Measurements from ENCODE around the gene FAN1. TPM values are rescaled to one million over a fixed set of nuclear protein-coding genes. Genes with fewer than 3 reads are reported as not detected.

FAN1 gene
- total and polyA plus RNA-seq, 7 experiments from 2014 or later, result 9.6 to 29.5 (median 25.6) TPM

DNA sequence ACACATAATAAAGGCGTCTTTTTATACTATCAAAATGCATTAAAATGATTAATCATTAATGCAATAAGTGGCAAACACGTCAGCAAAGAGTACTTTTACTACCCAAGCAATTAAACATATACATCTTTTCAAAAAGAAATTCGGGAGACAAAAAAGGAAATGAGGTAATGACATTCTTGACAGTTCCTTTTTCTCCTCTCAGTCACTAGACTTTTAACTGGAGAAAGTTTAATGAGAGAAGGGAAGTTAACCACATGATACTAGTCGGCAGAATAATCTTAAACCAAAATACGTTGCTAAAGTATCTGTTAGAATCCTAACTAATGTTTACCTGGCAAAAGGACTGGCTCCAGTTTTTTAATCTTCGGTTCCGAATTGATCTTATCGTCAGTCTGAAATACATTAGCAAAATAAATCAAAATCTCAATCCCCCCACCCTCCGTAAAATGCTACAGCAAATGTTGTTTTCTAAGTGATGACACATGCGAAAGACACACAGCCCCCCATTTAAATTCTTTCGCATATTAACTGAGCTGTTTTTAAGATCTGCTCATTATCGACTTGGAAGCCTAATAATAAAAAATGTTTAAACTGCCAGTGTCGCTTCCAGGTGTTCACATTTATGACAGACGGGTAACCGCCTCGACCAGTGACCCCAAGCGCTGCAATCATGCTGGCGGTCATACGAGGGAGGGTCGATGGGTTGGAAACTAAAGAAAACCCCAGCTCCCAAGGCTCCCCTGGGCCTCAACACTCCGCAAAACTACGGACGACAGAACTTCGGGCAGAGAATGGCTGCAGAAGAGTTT, 86.9 kb downstream of the FAN1 start:
- ATAC-seq, result no peak
- intact Hi-C loops (cut with micrococcal nuclease), result loop anchor here (1.0 to 10.0 kb wide), 14 partner anchors 14 to 880 kb away; partner anchors contain the start of genes FAN1 (in 1 of the 2), KLF13 (in 1 of the 2) and OTUD7A (in 1 of the 2)
- Histone ChIP-seq H3K4me1 (ENCODE audit: control insufficient read depth in 2 of 2, insufficient read depth in 2 of 2, low read length in 2 of 2) (peaks cover 27 to 28% of the 10 kb centered on the region in 2 donors), H3K27me3 (ENCODE audit: control insufficient read depth in 2 of 2, insufficient read depth in 2 of 2, low read length in 2 of 2) (no peaks in the 10 kb centered on the region), H3K9me3 (ENCODE audit: control insufficient read depth in 2 of 3, low read length in 3 of 3) (no peaks in the 10 kb centered on the region), H3K27ac (ENCODE audit: low read depth, low read length) (peak overlapping the region; percentile 89), H3K36me3 (ENCODE audit: control insufficient read depth in 2 of 3, insufficient read depth in 3 of 3, low read length in 3 of 3) (peaks cover 0 to 11% (median 0%) of the 10 kb centered on the region in 3 experiments), H3K4me3 (ENCODE audit: low read length) (peak overlapping the region; percentile 96)
- ChIA-PET CTCF (no interaction called here), POLR2A (interaction anchor here (0.6 to 3.0 kb wide), 7 partner anchors 9 to 494 kb away, joined by 3 to 21 read pairs (median 4); no protein-coding TSS in a partner anchor)
- H3K4me3 Mint-ChIP-seq, result peak overlapping the region; percentile 91 to 97 (median 95)
- peaks cover 0 to 8% (median 0%) of the 10 kb centered on the region in 11 donors for H3K9me3 Mint-ChIP-seq
- H3K27me3 Mint-ChIP-seq, result peaks cover 0 to 6% (median 0%) of the 10 kb centered on the region in 5 donors
- H3K27ac Mint-ChIP-seq, result peak overlapping the region; percentile 90 to 98 (median 93)
- no peak for DNase-seq
- H3K36me3 Mint-ChIP-seq, result peaks cover 0 to 12% (median 3%) of the 10 kb centered on the region in 5 donors
- H3K4me1 Mint-ChIP-seq, result peaks cover 23 to 53% (median 41%) of the 10 kb centered on the region in 7 donors

- CTCF ChIA-PET, result interaction anchor here (0.6 kb wide), 1 partner anchor 23 kb away, joined by 3 read pairs; no protein-coding TSS in a partner anchor
Observed at GRCh38 chr15:30991255-30992235, 87.8 kb downstream of the FAN1 start, which contains the start of gene MTMR10. TSS of gene MTMR10 (minus strand) at chr15:30991628. CDS start at chr15:30991506, 122 bp downstream.

DNA sequence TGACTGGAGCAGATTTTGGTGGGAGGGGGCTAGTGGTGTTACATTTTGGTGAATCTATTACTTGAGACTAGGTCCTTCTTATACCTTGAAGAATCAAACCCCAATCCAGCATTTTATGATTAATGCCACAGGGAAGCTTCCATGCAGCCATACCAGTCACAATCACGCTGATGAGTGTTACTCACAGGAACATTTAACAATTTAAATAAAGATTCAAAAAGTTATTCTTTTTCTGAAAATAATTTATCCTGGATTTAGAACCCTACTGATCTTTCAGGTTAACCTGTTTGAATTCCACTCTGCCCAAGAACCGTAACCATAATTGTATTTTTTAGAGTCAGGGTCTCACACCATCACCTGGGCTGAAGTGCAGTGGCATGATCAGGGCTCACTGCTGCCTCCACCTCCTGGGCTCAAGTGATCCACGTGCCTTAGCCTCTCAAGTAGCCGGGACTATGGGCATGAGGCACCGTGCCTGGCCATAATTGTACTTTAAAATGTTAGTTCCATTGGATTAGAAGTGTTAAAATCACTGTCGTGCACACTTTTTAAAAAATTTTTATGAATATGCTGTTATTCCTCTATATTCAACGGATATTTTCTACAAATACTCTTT, 88.6 kb downstream of the FAN1 start:
- H3K4me1 Mint-ChIP-seq, result peaks cover 22 to 40% (median 31%) of the 10 kb centered on the region in 7 donors
- H3K9me3 Mint-ChIP-seq, result peaks cover 0 to 8% (median under 1%) of the 10 kb centered on the region in 11 donors
- DNase-seq (no peak), ATAC-seq (no peak)
- Histone ChIP-seq H3K36me3 (ENCODE audit: control insufficient read depth in 2 of 3, insufficient read depth in 3 of 3, low read length in 3 of 3) (peaks cover 0 to 6% (median 0%) of the 10 kb centered on the region in 3 experiments), H3K27ac (ENCODE audit: low read depth, low read length) (peak overlapping the region; percentile 89), H3K4me1 (ENCODE audit: control insufficient read depth in 2 of 2, insufficient read depth in 2 of 2, low read length in 2 of 2) (peaks cover 20 to 27% of the 10 kb centered on the region in 2 donors), H3K9me3 (ENCODE audit: control insufficient read depth in 2 of 3, low read length in 3 of 3) (no peaks in the 10 kb centered on the region), H3K4me3 (ENCODE audit: low read length) (peak overlapping the region; percentile 96), H3K27me3 (ENCODE audit: control insufficient read depth in 2 of 2, insufficient read depth in 2 of 2, low read length in 2 of 2) (no peaks in the 10 kb centered on the region)
- H3K27me3 Mint-ChIP-seq, result peaks cover 0 to 15% (median 0%) of the 10 kb centered on the region in 5 donors
- H3K36me3 Mint-ChIP-seq, result peaks cover 0 to 9% (median 0%) of the 10 kb centered on the region in 5 donors
- CTCF ChIA-PET, result no interaction called here
- H3K27ac Mint-ChIP-seq, result peak overlapping the region; percentile 75 to 93 (median 88)
- H3K4me3 Mint-ChIP-seq, result peak overlapping the region; percentile 74 to 88 (median 86)
- intact Hi-C loops (cut with micrococcal nuclease), result loop anchor here in 1 of 2 donors (5.0 to 10.0 kb wide), 4 partner anchors 40 to 250 kb away; no protein-coding TSS in a partner anchor
- POLR2A ChIA-PET, result interaction anchor here (1.5 to 3.0 kb wide), 3 partner anchors 10 to 24 kb away, joined by 3 to 21 read pairs (median 8); no protein-coding TSS in a partner anchor

More at GRCh38 chr15:30991255-30992235, 87.8 kb downstream of the FAN1 start, which contains the start of gene MTMR10:
- peaks cover 0 to 8% (median 3%) of the 10 kb centered on the region in 5 donors for H3K36me3 Mint-ChIP-seq
- peaks cover 0 to 8% (median 0%) of the 10 kb centered on the region in 11 donors for H3K9me3 Mint-ChIP-seq
- peaks cover 0 to 6% (median 0%) of the 10 kb centered on the region in 3 experiments for H3K36me3 ChIP-seq (ENCODE audit: control insufficient read depth in 2 of 3, insufficient read depth in 3 of 3, low read length in 3 of 3)
- peak; percentile 54 to 84 (median 82) for DNase-seq
- POLR2A ChIA-PET, result interaction anchor here (1.1 to 3.0 kb wide), 6 partner anchors 10 to 493 kb away, joined by 3 to 21 read pairs (median 6); no protein-coding TSS in a partner anchor
- peaks cover 22 to 48% (median 36%) of the 10 kb centered on the region in 7 donors for H3K4me1 Mint-ChIP-seq
- no peaks in the 10 kb centered on the region for H3K27me3 ChIP-seq (ENCODE audit: control insufficient read depth in 2 of 2, insufficient read depth in 2 of 2, low read length in 2 of 2)
- H3K4me1 ChIP-seq (ENCODE audit: control insufficient read depth in 2 of 2, insufficient read depth in 2 of 2, low read length in 2 of 2), result peaks cover 23 to 27% of the 10 kb centered on the region in 2 donors
- H3K27me3 Mint-ChIP-seq, result peaks cover 0 to 13% (median 0%) of the 10 kb centered on the region in 5 donors
- intact Hi-C loops (cut with micrococcal nuclease), result loop anchor here (1.0 to 10.0 kb wide), 14 partner anchors 15 to 879 kb away; partner anchors contain the start of genes FAN1 (in 1 of the 2), KLF13 (in 1 of the 2) and OTUD7A (in 1 of the 2)
- peak within 1 kb of the TSS; percentile 96 for H3K4me3 ChIP-seq (ENCODE audit: low read length)
- peak within 1 kb of the TSS; percentile 90 to 98 (median 93) for H3K27ac Mint-ChIP-seq
- H3K27ac ChIP-seq (ENCODE audit: low read depth, low read length), result peak within 1 kb of the TSS; percentile 89
- ATAC-seq, result peak; percentile 96
- H3K4me3 Mint-ChIP-seq, result peak within 1 kb of the TSS; percentile 91 to 97 (median 95)
- no peaks in the 10 kb centered on the region for H3K9me3 ChIP-seq (ENCODE audit: control insufficient read depth in 2 of 3, low read length in 3 of 3)

Other genes with a start within 250 kb of the FAN1 start
- 10 to 100 TPM; 21.2 to 50.8 (median 34.0) TPM for gene MTMR10, start 87.7 kb downstream of the FAN1 start, total RNA-seq
- 1 to 10 TPM; 4.0 to 9.4 TPM for gene MTMR10, start 87.7 kb downstream of the FAN1 start, polyA plus RNA-seq
- gene TRPM1, start 197.8 kb downstream of the FAN1 start, total RNA-seq, result not detected
- not detected for gene TRPM1, start 197.8 kb downstream of the FAN1 start, polyA plus RNA-seq

Data from naive thymus-derived CD4-positive, alpha-beta T cell (primary cell).